Measurements from ENCODE around the gene ARHGDIG. TPM values are rescaled to one million over a fixed set of nuclear protein-coding genes. Genes with fewer than 3 reads are reported as not detected.

ARHGDIG gene
- total RNA-seq, 1 donor from 2014 or later = not detected

- Histone ChIP-seq H3K4me3 (no peak overlapping the region), H3K27me3 (no peaks in the 10 kb centered on the region), H3F3A (ENCODE audit: low read depth) (no peaks in the 10 kb centered on the region), H3K36me3 (no peaks in the 10 kb centered on the region), H3K27ac (no peak overlapping the region), H3K4me2 (no peak overlapping the region), H3K79me2 (ENCODE audit: low read depth) (no peaks in the 10 kb centered on the region), H2AFZ (replicated peaks) (no peak overlapping the region), H3K9ac (no peak overlapping the region), H3K9me3 (ENCODE audit: low read depth) (no peaks in the 10 kb centered on the region), H3K4me1 (no peaks in the 10 kb centered on the region), H4K20me1 (ENCODE audit: low read depth) (no peaks in the 10 kb centered on the region)
- Mint-ChIP-seq H3K36me3 (peaks cover 4% of the 10 kb centered on the region), H3K27ac (no peak overlapping the region), H3K9me3 (no peaks in the 10 kb centered on the region), H3K27me3 (ENCODE audit: insufficient read depth, low read depth) (peaks cover 2% of the 10 kb centered on the region), H3K4me3 (no peak overlapping the region), H3K4me1 (no peaks in the 10 kb centered on the region)
- no peak for TF ChIP-seq EZH2 (IDR thresholded peaks at IDR 0.05)
- TF ChIP-seq EZH2phosphoT487 (IDR thresholded peaks at IDR 0.05) = no peak
- TF ChIP-seq CTCF (IDR thresholded peaks at IDR 0.05) = no peak
- DNase-seq (ENCODE audit: low spot score) = no peak
Observed at GRCh38 chr16:296276-296675, 15.9 kb downstream of the ARHGDIG start.

GRCh38 chr16:296806-297510, 16.6 kb downstream of the ARHGDIG start:
- Histone ChIP-seq H3K27me3 (no peaks in the 10 kb centered on the region), H4K20me1 (ENCODE audit: low read depth) (no peaks in the 10 kb centered on the region), H3K4me1 (no peaks in the 10 kb centered on the region), H3F3A (ENCODE audit: low read depth) (no peaks in the 10 kb centered on the region), H2AFZ (replicated peaks) (no peak overlapping the region), H3K79me2 (ENCODE audit: low read depth) (no peaks in the 10 kb centered on the region), H3K4me2 (no peak overlapping the region), H3K9me3 (ENCODE audit: low read depth) (no peaks in the 10 kb centered on the region), H3K36me3 (no peaks in the 10 kb centered on the region), H3K4me3 (no peak overlapping the region), H3K9ac (no peak overlapping the region), H3K27ac (no peak overlapping the region)
- no peak overlapping the region for H3K4me3 Mint-ChIP-seq
- no peak overlapping the region for H3K27ac Mint-ChIP-seq
- DNase-seq (ENCODE audit: low spot score) = no peak
- no peak for TF ChIP-seq CTCF (IDR thresholded peaks at IDR 0.05)
- no peak for TF ChIP-seq EZH2phosphoT487 (IDR thresholded peaks at IDR 0.05)
- no peak for TF ChIP-seq EZH2 (IDR thresholded peaks at IDR 0.05)
- no peaks in the 10 kb centered on the region for H3K4me1 Mint-ChIP-seq
- H3K27me3 Mint-ChIP-seq (ENCODE audit: insufficient read depth, low read depth) = peaks cover 2% of the 10 kb centered on the region
- no peaks in the 10 kb centered on the region for H3K9me3 Mint-ChIP-seq
- H3K36me3 Mint-ChIP-seq = peaks cover 3% of the 10 kb centered on the region

- no peak overlapping the region for H3K4me3 Mint-ChIP-seq
- Histone ChIP-seq H3F3A (ENCODE audit: low read depth) (no peaks in the 10 kb centered on the region), H2AFZ (replicated peaks) (no peak overlapping the region), H3K4me1 (no peaks in the 10 kb centered on the region), H4K20me1 (ENCODE audit: low read depth) (no peaks in the 10 kb centered on the region), H3K79me2 (ENCODE audit: low read depth) (no peaks in the 10 kb centered on the region), H3K4me2 (no peak overlapping the region), H3K4me3 (no peak overlapping the region), H3K27ac (no peak overlapping the region), H3K9ac (no peak overlapping the region), H3K27me3 (no peaks in the 10 kb centered on the region), H3K9me3 (ENCODE audit: low read depth) (no peaks in the 10 kb centered on the region), H3K36me3 (no peaks in the 10 kb centered on the region)
- peaks cover 2% of the 10 kb centered on the region for H3K27me3 Mint-ChIP-seq (ENCODE audit: insufficient read depth, low read depth)
- no peaks in the 10 kb centered on the region for H3K36me3 Mint-ChIP-seq
- no peak for DNase-seq (ENCODE audit: low spot score)
- no peaks in the 10 kb centered on the region for H3K9me3 Mint-ChIP-seq
- no peaks in the 10 kb centered on the region for H3K4me1 Mint-ChIP-seq
- TF ChIP-seq EZH2 (IDR thresholded peaks at IDR 0.05) (no peak), EZH2phosphoT487 (IDR thresholded peaks at IDR 0.05) (no peak), CTCF (IDR thresholded peaks at IDR 0.05) (no peak)
- H3K27ac Mint-ChIP-seq = no peak overlapping the region
Observed at GRCh38 chr16:297832-298231, 17.4 kb downstream of the ARHGDIG start.
